HL-60 (cell line): Measurements from ENCODE around the gene PTPRM.

Source experiments
- DNase-seq, 2 experiments: peaks; one replicate each; pipeline ENCODE4 v3.0.0-alpha.2; 2010 to 2020; ENCODE audit warnings: low read depth in 1 of 2, low spot score in 1 of 2
- H3K27ac ChIP-seq: fragments of 250-450 bp; sonication (Bioruptor Pico); replicated peaks from 2 replicates; pipeline ENCODE4 v1.5.1; 2020; ENCODE audit warnings: mild to moderate bottlenecking, moderate library complexity
- H3K27me3 ChIP-seq: fragments of 250-450 bp; sonication (Bioruptor Pico); 2 replicates; pipeline ENCODE4 v1.5.1; 2021; ENCODE audit warnings: mild to moderate bottlenecking, moderate library complexity; ENCODE audit not compliant: insufficient read depth, poor library complexity, severe bottlenecking
- H3K4me3 ChIP-seq: replicated peaks from 2 replicates; pipeline ENCODE4 v1.5.1; 2011; ENCODE audit warnings: mild to moderate bottlenecking, control low read depth, low read length; ENCODE audit not compliant: insufficient read depth
- GABPA ChIP-seq: IDR thresholded peaks from 2 replicates; pipeline ENCODE4 v1.6.1; 2012; ENCODE audit warnings: low read depth
- POLR2AphosphoS5 ChIP-seq: IDR thresholded peaks from 2 replicates; pipeline ENCODE4 v1.6.1; 2012; ENCODE audit warnings: low read depth
- SPI1 ChIP-seq: IDR thresholded peaks from 2 replicates; pipeline ENCODE4 v1.6.1; 2012; ENCODE audit warnings: low read depth, mild to moderate bottlenecking, borderline replicate concordance
- TF ChIP-seq, protein P1 (sequence below): IDR thresholded peaks from one replicate; pipeline ENCODE4 v1.5.1; 2011; ENCODE audit warnings: low read length, control low read depth, inconsistent platforms; ENCODE audit not compliant: insufficient read depth
- TF ChIP-seq, protein P2 (sequence below): IDR thresholded peaks from 2 replicates; pipeline ENCODE4 v1.6.1; 2012; ENCODE audit warnings: low read depth; ENCODE audit not compliant: insufficient replicate concordance

The PTPRM gene

DNA sequence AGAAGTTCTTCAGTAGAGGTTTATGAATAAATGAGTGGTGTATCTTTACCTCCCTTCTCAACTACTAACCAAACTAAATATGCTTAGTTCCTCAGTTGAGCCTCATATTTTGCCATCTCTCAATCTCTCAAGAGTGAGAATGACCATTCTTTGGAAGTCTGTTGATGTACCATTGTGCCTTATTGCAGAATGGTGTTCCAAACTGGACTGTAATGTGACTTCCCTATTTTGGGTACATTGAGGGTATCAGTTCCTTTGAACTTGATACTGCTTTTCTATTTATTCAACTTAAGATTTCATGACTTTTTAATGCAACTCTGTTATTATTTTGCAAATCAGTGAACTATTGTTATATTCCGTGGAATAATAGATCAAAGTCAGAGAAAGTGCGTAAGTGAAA, 159.4 kb downstream of the PTPRM start:
- no peak for DNase-seq
- TF ChIP-seq, protein P1, sequence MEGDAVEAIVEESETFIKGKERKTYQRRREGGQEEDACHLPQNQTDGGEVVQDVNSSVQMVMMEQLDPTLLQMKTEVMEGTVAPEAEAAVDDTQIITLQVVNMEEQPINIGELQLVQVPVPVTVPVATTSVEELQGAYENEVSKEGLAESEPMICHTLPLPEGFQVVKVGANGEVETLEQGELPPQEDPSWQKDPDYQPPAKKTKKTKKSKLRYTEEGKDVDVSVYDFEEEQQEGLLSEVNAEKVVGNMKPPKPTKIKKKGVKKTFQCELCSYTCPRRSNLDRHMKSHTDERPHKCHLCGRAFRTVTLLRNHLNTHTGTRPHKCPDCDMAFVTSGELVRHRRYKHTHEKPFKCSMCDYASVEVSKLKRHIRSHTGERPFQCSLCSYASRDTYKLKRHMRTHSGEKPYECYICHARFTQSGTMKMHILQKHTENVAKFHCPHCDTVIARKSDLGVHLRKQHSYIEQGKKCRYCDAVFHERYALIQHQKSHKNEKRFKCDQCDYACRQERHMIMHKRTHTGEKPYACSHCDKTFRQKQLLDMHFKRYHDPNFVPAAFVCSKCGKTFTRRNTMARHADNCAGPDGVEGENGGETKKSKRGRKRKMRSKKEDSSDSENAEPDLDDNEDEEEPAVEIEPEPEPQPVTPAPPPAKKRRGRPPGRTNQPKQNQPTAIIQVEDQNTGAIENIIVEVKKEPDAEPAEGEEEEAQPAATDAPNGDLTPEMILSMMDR: no peak
- peak; percentile 60 for TF ChIP-seq SPI1
- Histone ChIP-seq H3K4me3 (no peak overlapping the region), H3K27ac (no peak overlapping the region), H3K27me3 (no peaks in the 10 kb centered on the region)

DNA sequence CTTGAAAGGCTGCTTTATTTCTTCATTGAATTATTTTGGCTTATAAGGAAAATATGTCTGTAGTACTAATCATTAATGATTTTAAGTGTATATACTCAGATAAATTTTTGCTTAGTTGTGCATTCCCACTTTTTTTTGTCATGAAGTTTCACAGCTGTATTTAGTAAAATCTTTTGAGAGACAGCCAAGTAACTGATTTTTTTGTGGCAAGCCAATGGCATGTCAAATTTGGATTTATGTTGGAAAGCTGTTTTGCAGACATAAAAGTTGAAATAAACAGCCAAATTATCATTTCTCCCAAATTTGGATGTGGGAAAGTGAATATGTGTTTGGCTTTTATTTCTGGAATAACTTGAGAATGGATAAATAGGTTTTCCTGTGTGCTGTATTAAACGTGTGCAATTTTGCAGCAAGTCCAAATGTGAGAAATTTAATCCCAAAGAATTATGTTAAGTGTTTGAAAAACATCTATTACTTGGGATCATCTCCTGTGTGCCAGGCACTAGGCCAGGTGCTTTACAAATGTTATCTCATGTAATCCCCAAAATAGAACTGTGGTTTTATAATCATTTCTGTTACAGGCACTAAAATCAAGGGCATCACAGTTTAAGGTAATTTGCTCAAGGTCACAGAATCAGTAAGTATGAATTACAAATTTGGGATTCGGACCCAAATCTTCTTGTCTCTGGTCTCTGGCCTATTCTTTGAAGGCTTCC, 160.4 kb downstream of the PTPRM start:
- no peak overlapping the region for H3K4me3 ChIP-seq

DNA sequence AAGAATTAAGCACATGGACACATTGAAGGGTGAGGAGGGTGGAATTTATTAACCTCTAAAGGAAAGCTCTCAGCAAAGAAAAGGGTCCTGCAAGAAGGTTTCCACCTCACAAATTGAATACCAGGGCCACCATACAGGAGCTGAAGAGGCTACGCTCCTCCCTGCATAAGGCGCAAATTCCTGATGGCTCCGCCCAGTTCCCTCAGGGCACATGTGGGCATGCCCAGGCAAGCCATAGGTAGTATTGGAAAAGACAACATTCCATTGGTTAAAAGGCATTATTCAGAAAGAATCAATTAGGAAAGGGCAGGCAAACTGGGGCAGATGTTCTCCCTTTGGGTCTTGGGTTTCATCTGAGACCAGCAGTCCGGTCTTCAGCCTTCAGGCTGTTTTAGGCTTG, 161.2 kb downstream of the PTPRM start:
- no peak for DNase-seq
- Histone ChIP-seq H3K27me3 (no peaks in the 10 kb centered on the region), H3K27ac (no peak overlapping the region), H3K4me3 (no peak overlapping the region)
- TF ChIP-seq, protein P1: no peak
- no peak for TF ChIP-seq SPI1
- no peak for TF ChIP-seq POLR2AphosphoS5

More for the DNA sequence above, 160.4 kb downstream of the PTPRM start:
- no peak overlapping the region for H3K27ac ChIP-seq
- DNase-seq: no peak
- TF ChIP-seq POLR2AphosphoS5 (no peak), GABPA (no peak)
- H3K27me3 ChIP-seq: no peaks in the 10 kb centered on the region

DNA sequence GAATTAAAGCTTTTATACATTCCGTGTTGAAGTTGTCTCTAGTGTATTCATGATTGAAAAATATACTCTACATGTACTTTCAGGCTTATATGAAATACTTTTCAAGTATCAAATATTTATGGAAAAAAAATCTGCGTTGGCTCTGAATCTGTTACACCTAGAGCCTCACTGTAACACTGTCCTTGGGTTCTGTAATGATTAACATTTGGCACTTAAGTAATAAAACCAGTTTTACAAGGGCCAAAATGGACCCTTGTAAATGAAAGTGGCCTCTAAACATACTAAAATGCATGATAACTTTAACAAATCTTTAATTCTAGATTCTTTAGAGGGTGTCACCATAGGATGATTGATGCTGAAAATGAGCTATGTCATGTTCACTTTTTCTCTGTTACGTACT, 162.8 kb downstream of the PTPRM start:
- no peak overlapping the region for H3K4me3 ChIP-seq
- DNase-seq: no peak
- TF ChIP-seq, protein P1: no peak
- TF ChIP-seq SPI1 (no peak), GABPA (no peak), POLR2AphosphoS5 (no peak)
- TF ChIP-seq, protein P2, sequence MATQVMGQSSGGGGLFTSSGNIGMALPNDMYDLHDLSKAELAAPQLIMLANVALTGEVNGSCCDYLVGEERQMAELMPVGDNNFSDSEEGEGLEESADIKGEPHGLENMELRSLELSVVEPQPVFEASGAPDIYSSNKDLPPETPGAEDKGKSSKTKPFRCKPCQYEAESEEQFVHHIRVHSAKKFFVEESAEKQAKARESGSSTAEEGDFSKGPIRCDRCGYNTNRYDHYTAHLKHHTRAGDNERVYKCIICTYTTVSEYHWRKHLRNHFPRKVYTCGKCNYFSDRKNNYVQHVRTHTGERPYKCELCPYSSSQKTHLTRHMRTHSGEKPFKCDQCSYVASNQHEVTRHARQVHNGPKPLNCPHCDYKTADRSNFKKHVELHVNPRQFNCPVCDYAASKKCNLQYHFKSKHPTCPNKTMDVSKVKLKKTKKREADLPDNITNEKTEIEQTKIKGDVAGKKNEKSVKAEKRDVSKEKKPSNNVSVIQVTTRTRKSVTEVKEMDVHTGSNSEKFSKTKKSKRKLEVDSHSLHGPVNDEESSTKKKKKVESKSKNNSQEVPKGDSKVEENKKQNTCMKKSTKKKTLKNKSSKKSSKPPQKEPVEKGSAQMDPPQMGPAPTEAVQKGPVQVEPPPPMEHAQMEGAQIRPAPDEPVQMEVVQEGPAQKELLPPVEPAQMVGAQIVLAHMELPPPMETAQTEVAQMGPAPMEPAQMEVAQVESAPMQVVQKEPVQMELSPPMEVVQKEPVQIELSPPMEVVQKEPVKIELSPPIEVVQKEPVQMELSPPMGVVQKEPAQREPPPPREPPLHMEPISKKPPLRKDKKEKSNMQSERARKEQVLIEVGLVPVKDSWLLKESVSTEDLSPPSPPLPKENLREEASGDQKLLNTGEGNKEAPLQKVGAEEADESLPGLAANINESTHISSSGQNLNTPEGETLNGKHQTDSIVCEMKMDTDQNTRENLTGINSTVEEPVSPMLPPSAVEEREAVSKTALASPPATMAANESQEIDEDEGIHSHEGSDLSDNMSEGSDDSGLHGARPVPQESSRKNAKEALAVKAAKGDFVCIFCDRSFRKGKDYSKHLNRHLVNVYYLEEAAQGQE: no peak
- no peak overlapping the region for H3K27ac ChIP-seq
- no peaks in the 10 kb centered on the region for H3K27me3 ChIP-seq

DNA sequence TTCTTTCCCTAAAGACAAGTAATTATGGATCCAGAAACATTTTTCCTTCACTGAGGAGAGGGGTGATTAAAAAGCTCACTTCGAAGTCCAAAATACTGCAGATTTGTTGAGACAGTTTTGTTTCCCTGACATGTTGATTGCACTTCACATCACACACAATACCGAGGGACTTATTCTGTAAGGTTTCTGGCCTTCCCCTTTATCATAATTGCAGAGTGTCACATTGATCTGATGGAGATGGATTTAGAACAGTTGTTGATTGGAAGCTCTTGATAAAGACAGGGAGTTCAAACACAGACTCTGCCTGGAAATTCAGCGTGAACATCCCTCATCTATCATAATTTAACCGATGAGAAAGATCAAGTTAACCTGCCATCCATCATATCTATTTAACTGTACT, 163.6 kb downstream of the PTPRM start:
- TF ChIP-seq GABPA (no peak), SPI1 (no peak), POLR2AphosphoS5 (no peak)
- TF ChIP-seq, protein P1: no peak
- TF ChIP-seq, protein P2: no peak
- H3K27ac ChIP-seq: no peak overlapping the region
- no peaks in the 10 kb centered on the region for H3K27me3 ChIP-seq
- DNase-seq: no peak
- H3K4me3 ChIP-seq: no peak overlapping the region
